SIG-M5 (cell line): ENCODE measurements around the gene CDK5RAP3.

ENCODE experiments used
- DNase-seq: peaks from one replicate; lab custom pipeline; 2025; lab: John Stamatoyannopoulos, UW

CDK5RAP3 gene

DNA sequence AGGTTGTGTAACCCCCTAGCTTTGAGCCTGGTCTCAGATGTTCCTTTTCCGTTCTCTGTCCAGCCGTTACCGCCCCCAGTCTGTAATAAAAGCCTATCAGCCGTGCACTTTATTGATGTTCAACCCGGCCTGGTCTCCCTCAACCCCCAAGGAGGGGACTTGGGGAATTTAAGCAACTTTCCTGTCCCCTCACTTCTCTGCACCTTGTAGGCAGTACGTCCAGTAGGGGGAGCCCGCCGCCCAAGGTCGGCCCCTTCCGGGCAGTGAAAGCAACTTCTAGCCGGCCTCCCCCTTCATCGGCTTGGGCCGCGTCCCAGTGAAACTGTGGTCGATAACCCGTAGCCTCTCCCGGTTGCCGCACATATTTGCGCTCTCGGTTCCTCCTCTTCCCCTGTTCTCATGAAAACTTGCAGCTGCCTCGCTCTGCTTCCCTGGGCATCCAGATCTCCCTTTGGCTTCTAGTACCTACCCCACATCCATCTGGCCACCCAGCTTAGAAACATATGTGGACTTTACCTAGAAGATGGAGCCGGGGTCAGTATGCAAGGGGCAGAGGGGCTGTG, 21.6 kb upstream of the CDK5RAP3 start:
- DNase-seq, result no peak

DNA sequence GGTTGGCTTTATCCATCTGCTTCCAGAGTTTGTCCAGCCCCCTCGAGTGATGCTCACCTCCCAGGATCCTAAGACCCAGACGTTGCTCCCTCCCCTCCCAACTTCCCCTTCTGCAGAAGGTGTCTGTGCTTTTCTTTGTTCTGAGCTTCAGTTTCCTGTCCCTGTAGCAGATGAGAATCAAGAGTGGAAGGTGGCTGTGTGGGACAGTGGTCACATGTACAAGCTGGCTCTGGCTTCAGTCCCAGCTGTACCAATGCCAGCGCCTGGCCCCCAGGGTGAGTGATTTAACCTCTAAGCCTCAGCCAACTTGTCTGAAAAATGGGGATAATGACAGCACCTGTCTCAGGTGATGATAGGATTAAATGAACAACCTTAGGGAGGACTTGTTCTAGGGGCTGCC, 21.0 kb upstream of the CDK5RAP3 start:
- no peak for DNase-seq

DNA sequence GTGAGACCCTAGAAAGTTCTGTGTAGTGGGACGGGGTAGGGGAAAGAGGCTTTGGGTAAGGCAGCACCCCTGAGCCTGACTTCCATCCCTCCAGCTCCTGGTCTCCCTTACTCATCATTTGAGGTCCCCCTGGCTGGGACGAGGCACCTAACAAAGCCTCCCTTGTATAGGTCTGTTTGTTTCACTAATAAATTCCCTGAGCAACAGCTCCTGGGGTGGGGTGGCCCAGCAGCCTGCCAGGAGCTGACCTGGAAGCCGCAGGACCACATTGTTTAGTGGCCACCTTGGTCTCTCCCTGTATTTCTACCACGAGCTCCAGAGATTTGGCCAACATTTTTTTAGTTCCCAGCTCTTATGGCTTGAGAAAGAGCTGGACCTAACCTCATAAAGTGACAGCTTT, 20.5 kb upstream of the CDK5RAP3 start:
- DNase-seq, result no peak

- no peak for DNase-seq
Measured at GRCh38 chr17:47952171-47953021, 18.5 kb upstream of the CDK5RAP3 start.

DNA sequence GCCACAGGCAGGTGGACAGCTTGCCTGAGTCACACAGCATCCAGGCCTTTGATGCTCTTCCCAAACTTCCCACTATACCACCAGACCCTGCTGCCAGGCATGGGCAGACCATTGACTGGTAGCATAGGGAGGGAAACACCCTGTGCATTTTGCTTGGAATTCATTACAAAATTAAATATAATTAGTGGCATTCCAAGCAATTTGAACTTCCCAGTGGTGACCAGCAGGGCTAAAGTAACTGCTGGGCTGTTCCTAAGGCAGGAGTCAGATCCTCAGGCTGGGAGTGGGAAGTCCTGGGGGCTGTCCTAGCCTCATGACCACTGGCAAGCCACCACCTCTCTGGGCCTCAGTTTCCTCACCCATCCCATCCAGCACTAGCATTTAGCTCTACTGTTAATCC, 17.0 kb upstream of the CDK5RAP3 start:
- no peak for DNase-seq

- no peak for DNase-seq
Measured at GRCh38 chr17:47955497-47956461, 15.1 kb upstream of the CDK5RAP3 start.

DNA sequence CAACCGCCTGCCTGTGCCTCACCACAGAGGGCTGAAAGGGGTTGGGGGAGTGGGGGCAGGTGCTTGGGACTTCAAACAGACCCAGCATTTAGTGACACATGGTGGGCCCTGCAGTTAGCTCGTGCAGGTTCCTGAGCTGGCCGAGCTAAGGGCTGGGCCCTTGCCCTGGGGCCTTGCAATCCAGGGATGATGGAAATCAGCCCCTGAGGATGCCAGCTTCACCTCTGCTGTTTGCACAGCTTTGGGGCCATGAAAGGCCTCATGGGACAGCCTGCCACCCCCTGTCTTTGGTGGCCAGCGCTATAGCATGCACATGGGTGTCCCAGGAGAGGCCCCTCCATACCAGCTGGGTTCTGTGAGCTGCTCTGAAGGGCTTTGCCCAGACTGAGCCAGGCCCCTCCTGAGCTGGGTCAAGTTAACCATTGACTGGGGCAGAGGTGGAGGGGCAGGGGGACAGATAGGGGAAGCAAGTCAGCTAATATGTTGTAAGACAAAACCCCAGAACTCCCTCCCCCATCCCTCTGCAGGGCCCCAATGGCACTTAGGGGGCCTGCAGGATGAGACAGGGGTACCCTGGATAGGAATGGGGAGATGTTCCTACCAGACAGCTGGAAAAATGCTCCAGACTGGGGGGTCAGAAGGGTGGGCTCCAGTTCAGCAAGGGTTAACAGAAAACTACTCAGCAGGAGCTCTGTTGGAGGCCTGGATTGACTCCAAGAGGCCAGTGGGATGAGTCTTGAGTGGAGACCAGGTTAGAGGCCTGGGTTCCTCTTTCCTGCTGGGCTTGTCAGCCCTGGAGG, 13.9 kb upstream of the CDK5RAP3 start:
- no peak for DNase-seq

- no peak for DNase-seq
Measured at GRCh38 chr17:47957591-47958490, 13.1 kb upstream of the CDK5RAP3 start, which contains the start of gene PRR15L. Gene PRR15L, minus strand, starts transcription at chr17:47957883. Its CDS starts 4,649 bp downstream, at chr17:47953234.

DNA sequence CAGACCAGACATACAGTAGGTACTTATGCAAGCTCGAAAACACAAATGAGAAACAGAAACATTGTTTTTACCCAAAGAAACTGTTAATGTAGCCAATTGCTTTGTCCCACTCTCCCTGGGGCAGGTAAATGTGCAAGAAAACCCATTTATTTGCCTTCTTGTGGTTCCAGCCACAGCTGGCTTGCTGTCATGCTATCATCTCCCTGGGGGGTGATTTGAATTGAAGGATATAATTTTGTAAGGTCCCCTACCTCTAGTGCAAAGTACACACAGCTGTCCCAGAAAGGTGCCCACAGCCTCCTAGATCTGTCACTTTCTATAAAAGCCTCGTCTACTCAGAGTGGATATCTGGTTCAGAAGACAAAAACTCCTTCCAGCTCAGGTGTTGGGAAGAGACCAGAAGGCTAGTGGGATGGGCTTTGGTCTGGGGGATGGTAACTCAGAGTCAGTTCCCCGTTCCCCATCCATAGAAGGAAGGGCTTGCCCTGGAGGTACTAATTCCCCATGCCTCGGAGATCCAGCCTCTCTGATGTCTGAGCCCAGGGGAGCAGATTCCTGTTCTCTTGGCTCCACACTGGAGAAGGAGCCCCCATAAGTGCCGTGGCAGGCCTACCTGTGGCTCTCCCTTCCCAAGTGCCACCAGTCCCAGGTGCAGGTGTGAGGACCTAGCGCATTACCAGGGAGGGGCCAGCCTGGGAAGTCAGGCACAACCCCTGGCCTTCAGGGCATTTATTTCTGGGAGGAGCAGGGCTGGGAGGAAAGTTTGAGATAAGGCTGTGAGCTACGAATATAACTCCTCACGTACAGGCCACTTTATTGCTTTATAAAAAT, 10.9 kb upstream of the CDK5RAP3 start:
- DNase-seq, result no peak

GRCh38 chr17:47961406-47961805, 9.5 kb upstream of the CDK5RAP3 start:
- no peak for DNase-seq

DNA sequence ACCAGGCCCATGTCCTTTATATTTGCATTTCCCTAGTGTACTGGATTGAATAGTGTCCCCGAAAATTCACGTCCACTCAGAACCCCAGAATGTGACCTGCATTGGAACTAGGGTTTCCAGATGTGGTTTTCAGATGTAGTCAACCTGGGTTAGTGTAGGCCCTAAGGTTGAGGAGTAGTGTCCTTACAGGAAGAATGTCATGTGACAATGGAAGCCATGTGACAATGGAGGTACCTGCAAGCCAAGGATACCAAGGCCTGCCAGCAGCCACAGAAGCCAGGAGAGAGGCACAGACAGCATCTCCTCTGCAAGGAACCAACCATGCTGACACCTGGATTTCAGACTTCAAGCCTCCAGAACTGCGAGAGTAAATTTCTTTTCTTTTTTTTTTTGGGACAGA, 8.0 kb upstream of the CDK5RAP3 start:
- no peak for DNase-seq

DNA sequence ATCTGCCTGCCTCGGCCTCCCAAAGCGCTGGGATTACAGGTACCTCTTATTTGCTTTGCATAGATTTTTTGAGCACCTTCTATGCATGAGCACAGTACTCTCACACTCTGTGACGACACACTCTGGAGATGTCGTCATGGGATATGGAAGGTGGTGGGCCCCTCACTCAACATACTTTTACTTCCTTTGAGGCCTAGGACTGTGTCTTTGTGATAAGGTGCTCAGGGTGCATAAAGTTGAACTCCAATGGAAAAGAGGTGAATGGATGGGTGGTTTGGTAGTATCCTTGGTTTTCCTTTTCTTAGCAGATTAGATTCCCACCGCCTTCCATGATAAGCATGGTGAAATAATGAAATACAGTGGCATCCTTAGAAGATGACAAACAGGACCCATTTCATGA, 6.1 kb upstream of the CDK5RAP3 start:
- no peak for DNase-seq

- no peak for DNase-seq
Measured at GRCh38 chr17:47966079-47966519, 4.8 kb upstream of the CDK5RAP3 start.

DNA sequence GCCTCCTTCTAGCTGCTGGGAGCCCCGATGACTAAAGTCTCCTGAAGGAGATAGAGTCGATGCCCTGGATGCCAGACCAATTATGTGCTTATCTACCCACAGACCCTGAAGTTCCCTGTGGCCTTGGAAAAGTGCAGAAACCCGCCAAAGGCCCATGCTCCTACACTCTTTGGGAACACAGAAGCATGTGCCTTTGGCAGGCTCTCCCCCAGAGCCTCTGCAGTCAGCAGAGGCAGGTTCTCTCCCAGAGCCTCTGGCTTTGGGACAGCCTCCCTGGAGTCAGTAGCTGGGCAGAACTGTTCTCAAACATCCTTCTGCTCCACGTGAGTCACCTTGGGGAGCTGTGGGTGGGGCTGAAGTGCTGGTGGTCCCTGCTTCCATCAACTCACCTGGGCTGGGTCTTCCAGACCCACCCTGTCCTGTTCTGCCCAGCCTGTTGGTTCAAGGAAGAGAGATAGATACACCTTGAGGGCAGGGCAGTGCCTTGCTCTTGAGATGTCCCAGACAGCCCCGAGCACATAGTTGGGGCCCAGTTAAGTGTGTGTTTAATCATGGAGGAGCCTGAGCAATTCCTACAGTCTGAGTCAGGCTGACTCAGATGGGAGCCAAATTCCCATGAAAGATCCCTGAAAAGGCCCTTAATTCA, 3.2 kb upstream of the CDK5RAP3 start:
- DNase-seq, result no peak

DNA sequence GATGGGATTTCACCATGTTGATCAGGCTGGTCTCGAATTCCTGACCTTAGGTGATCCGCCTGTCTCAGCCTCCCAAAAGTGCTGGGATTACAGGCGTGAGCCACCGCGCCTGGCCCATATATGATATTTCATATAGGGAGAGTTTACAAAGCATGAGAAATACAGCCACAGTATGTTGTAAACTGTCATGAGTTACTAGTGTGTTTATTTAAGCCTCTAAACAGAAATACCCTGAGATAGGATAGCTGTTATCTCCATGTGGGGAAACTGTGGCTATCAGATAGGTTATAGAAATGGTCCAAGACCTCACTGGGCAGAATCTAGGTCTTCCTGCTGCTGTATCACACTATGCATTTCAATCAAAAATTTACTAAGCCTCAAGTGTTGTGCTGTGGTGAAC, 2.1 kb upstream of the CDK5RAP3 start:
- no peak for DNase-seq

- no peak for DNase-seq
Measured at GRCh38 chr17:47969930-47970724, 786 bp upstream of the CDK5RAP3 start.

GRCh38 chr17:47973541-47973940, 2.6 kb downstream of the CDK5RAP3 start:
- no peak for DNase-seq

- DNase-seq, result no peak
Measured at GRCh38 chr17:47975189-47975822, 4.4 kb downstream of the CDK5RAP3 start.
